ENCODE measurements around the gene OR10H3.
"Not testable (repeated sequence)": the region's sequence is repeated elsewhere in the genome, so short reads cannot be mapped to it uniquely, and the experiment has no call there.

The OR10H3 gene

GRCh38 chr19:15779756-15780476 is 42.1 kb downstream of the OR10H3 start:
- DNase-seq = no peak

DNA sequence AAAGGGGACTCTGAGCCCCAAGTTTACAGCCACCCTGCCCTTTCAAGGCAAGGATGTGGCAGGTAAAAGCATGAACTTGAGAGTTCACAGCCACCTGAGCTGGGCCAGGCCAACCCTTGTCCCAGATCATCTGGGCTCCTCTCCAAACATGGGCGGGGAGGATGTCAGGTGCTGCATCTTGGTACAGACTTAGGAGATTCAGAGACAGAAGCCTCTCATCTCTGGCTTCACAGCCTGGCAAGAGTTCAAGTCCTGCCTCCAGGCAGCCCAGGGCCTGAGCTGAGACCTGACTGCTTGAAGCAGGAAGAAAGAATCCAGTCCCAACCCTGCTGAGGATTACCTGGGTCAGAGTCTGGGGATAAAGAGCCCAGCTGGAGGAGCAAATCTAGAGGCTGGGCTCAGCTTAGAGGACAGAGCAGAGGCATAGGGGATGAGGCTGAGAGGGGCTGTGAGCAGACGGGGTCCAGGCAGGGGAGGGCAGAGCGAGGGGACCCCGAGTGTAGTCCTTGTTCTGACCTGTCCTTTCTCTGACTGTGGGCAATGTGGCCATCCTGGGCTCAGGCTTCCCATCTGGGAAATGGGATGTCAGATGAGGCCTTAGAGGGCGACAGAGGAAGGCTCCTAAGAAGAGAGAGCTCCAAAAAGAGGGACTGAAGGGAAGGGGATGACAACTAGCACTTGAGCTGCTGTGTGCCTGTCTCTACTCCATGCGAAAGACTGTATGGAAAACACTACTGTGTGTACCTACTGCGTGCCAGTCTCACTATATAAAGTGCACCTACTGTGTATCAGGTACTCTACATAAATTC is 43.0 kb downstream of the OR10H3 start:
- no peak for DNase-seq

- DNase-seq = no peak
These were observed 43.9 kb downstream of the OR10H3 start for GRCh38 chr19:15781661-15782060.

GRCh38 chr19:15782211-15782610 is 44.4 kb downstream of the OR10H3 start:
- DNase-seq = no peak

- DNase-seq = not testable (repeated sequence)
These were observed 45.1 kb downstream of the OR10H3 start for GRCh38 chr19:15782896-15783295.

- no peak for DNase-seq
These were observed 49.9 kb downstream of the OR10H3 start, which contains the start of gene OR10H5 for GRCh38 chr19:15787611-15788155. OR10H5 (plus strand) TSS chr19:15787661; CDS start chr19:15794049, 6,388 bp downstream.

DNA sequence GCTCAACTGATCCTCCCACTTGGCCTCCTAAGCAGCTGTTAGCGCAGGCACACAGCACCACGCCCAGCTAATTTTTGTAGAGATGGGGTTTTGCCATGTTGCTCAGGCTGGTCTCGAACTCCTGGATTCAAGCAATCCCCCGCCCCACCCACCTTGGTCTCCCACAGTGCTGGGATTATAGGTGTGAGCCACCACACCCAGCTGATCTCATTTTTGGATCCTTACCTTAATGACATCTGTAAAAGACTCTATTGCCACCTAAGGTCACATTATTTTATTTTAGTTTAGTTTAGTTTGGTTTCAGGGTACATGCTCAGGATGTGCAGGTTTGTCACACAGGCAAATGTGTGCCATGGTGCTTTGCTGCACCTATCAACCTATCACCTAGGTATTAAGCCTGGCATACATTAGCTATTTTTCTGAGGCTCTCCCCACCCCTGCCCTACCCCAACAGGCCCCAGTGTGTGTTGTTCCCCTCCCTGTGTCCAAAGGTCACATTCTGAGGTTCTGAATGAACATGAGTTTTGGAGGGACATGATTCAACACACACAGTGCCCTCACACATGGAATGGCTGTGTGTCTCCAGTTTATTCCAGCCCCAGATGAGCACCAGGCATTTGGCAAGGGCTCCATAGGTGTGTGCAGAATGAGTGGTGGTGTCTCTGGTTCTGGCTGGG is 50.9 kb downstream of the OR10H3 start:
- DNase-seq = no peak

DNA sequence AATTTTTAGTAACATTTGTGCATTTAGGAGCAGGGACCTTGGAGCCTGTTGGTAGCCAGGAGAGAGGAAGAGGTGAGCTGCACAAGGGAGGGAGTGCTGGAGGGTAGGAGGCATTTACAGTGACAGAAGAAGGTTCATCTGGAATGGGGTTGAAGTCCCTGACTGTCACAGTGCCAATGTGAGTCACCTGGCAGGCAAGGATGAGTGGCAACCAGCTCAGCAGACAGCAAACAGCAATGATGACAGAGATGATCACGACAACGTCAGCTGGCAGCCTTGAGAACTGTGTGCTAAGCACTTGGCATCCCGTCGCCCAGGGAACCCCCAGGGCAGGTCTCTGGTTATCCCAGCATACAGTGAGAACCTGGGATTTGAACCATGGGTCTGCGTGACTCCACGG is 52.3 kb downstream of the OR10H3 start:
- no peak for DNase-seq

Measured in NCI-H69 (cell line).